Activated CD4-positive, alpha-beta memory T cell treated with anti-CD3 and anti-CD28 coated beads, Interleukin-2, amount 10 ng/mL, durations not matched to agents 7 days and 5 days (primary cell): ENCODE data around the gene UCK2. TPM values are rescaled to one million over a fixed set of nuclear protein-coding genes. Genes with fewer than 3 reads are reported as not detected.

Experiments
- CTCF ChIA-PET: fragments of 350-600 bp; sonication (Branson Sonifier 250); formaldehyde crosslinking; loops from one replicate; lab custom pipeline; 2021; ENCODE audit warnings: antibody characterized with exemption, inconsistent platforms; lab: Charles Lee
- POLR2A ChIA-PET: fragments of 350-600 bp; sonication (Branson Sonifier 250); formaldehyde crosslinking; loops from one replicate; lab custom pipeline; 2021; ENCODE audit warnings: antibody characterized with exemption; lab: Charles Lee
- DNase-seq: peaks from one replicate; pipeline ENCODE4 v3.0.0-alpha.2; 2020
- H3K27ac Mint-ChIP-seq: one replicate; pipeline ENCODE4 v1.8.0; 2021; ENCODE audit warnings: mild to moderate bottlenecking, mixed read lengths
- H3K27me3 Mint-ChIP-seq: one replicate; pipeline ENCODE4 v1.8.0; 2021; ENCODE audit warnings: mixed read lengths
- H3K36me3 Mint-ChIP-seq: one replicate; pipeline ENCODE4 v1.8.0; 2021; ENCODE audit warnings: low read depth, mixed read lengths
- H3K4me1 Mint-ChIP-seq: one replicate; pipeline ENCODE4 v1.8.0; 2021; ENCODE audit warnings: mixed read lengths
- H3K4me3 Mint-ChIP-seq: one replicate; pipeline ENCODE4 v1.8.0; 2021; ENCODE audit warnings: mild to moderate bottlenecking, mixed read lengths
- H3K9me3 Mint-ChIP-seq: one replicate; pipeline ENCODE4 v1.8.0; 2021; ENCODE audit warnings: mixed read lengths
- total RNA-seq, 2 experiments: library from RNA; stranded (reverse); gene quantifications; one replicate each; pipeline ENCODE4 v1.2.3, GENCODE V29; 2021

The UCK2 gene
- total RNA-seq, 2 experiments from 2014 or later: 32.1 to 34.4 TPM

DNA sequence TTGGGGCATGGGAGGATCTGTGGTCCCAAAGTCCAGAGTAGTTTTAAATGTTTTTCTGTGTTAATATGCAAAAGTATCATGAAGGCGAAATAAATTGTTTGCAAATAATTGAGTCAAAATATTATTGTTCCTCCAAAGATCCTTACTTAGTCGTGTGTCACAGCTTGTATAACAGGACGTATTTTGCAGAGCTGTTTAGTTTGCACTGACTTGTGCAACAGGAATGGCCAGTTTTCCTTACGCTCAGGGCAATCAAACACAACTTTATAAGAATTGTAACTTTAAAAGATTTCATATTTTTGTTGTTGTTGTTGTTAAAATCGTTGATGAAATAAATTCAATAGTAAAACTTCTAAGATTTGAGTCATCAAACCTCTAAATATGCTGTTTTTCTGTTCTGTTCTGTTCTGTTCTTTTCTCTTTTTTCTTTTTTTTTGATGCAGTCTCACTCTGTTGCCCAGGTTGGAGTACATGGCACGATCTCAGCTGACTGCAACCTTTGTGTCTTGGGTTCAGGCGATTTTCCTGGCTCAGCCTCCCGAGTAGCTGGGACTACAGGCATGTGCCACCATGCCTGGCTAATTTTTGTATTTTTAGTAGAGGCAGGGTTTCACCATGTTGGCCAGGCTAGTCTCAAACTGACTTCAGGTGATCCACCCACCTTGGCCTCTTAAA is 60.6 kb downstream of the UCK2 start:
- POLR2A ChIA-PET: interaction anchor here (0.7 kb wide), 1 partner anchor 119 kb away, joined by 3 read pairs; the partner anchor contains the start of gene TMCO1
- Mint-ChIP-seq H3K27me3 (no peaks in the 10 kb centered on the region), H3K27ac (no peak overlapping the region), H3K9me3 (no peaks in the 10 kb centered on the region), H3K4me1 (peaks cover 11% of the 10 kb centered on the region), H3K4me3 (no peak overlapping the region), H3K36me3 (peaks cover 14% of the 10 kb centered on the region)
- CTCF ChIA-PET: no interaction called here
- DNase-seq: no peak

DNA sequence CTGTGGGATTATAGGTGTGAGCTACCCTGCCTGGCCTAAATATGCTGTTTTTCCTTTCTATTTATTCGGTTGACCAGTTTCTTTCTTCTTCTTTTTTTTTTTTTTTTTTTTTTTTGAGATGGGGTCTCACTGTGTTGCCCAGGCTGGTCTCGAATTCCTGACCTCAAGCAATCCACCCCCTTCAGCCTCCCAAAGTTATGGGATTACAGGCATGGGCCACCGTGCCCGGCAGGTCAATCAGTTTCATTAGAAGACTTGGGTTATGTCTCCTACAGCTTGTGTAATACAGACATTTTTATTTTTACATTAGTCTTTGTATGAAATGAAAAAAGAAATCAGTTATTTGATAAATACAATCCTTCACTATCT is 61.1 kb downstream of the UCK2 start:
- ChIA-PET POLR2A (no interaction called here), CTCF (no interaction called here)
- no peak overlapping the region for H3K27ac Mint-ChIP-seq
- DNase-seq: no peak
- no peaks in the 10 kb centered on the region for H3K27me3 Mint-ChIP-seq
- H3K4me3 Mint-ChIP-seq: no peak overlapping the region
- H3K4me1 Mint-ChIP-seq: peaks cover 6% of the 10 kb centered on the region
- H3K9me3 Mint-ChIP-seq: no peaks in the 10 kb centered on the region
- peaks cover 14% of the 10 kb centered on the region for H3K36me3 Mint-ChIP-seq

DNA sequence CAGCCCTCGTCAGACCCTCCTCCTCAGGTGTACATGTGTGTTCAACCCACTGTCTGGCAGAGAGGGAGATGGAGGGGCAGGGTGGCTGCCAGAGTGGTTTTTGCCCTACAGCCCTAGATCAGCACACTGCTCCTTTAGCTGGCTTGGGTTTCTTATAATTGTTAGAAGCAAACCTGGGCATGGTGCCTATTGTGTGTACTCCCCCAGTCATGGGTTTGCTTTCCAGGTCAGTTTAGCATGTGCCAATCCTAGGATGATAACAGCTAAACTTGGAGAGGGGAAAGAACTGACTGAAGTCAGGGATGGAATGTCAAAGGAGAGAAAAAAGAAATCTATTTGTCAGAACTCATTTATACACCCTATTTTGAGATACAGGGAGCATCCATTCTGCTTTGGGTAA is 63.3 kb downstream of the UCK2 start:
- Mint-ChIP-seq H3K4me1 (peaks cover 3% of the 10 kb centered on the region), H3K27me3 (no peaks in the 10 kb centered on the region), H3K36me3 (peaks cover 23% of the 10 kb centered on the region), H3K4me3 (no peak overlapping the region), H3K27ac (no peak overlapping the region), H3K9me3 (no peaks in the 10 kb centered on the region)
- ChIA-PET POLR2A (no interaction called here), CTCF (interaction anchor here (1.1 kb wide), 1 partner anchor 34 kb away, joined by 4 read pairs; no protein-coding TSS in a partner anchor)
- no peak for DNase-seq

DNA sequence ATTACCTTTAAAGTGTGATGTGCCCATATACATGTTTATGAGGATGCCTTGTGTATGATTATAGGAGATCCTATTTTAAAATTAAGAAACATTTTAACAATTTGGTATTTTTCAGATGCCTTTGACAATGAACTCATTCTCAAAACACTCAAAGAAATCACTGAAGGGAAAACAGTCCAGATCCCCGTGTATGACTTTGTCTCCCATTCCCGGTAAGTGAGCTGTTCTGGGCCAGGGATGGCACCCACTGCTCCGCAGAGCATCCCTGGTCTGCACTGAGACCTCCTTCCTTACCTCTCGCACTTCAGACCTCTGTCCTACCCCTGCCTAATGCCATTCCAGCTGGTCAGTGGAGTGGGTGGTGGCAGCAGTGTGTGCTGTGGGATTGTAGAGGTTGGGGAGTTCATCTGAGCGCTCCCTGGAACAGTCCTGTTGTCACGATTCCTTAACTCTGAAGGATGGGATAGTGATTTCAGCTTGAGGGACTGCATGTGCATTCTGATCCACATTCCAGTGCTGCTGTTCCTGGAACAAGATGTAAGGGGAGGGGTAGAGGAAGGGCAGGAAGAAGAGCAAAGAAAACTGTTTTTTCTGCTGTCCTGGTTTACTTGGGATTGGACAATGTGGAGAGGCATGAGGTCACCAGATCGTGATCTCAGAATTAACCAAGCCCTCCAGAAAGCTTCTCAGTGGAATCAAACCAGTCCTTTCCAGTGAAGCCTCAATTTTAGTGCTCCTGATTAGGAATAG is 63.9 kb downstream of the UCK2 start:
- H3K27me3 Mint-ChIP-seq: no peaks in the 10 kb centered on the region
- no peak for DNase-seq
- H3K4me1 Mint-ChIP-seq: peaks cover 3% of the 10 kb centered on the region
- no peak overlapping the region for H3K4me3 Mint-ChIP-seq
- H3K9me3 Mint-ChIP-seq: no peaks in the 10 kb centered on the region
- POLR2A ChIA-PET: no interaction called here
- CTCF ChIA-PET: interaction anchor here (1.1 kb wide), 1 partner anchor 33 kb away, joined by 4 read pairs; no protein-coding TSS in a partner anchor
- no peak overlapping the region for H3K27ac Mint-ChIP-seq
- peaks cover 27% of the 10 kb centered on the region for H3K36me3 Mint-ChIP-seq

DNA sequence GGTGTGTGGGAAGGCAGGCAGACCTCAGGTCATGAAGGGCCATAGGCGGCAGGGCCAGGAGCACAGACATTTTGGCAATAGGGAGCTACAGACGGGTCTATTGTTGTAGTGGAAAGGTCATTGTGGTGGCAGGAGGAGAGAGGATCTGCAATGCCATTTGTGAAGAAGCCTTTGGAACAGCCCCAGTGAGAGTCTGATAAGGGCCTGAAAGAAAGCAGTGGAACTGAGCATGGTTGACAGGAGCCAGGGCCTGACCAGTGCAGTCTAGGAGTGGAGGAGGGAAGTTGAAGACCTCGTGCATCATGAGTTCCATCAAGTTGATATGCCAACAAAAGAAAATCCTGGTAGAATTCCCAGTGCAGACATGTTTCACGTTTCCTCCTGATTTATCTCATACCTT is 65.5 kb downstream of the UCK2 start:
- ChIA-PET POLR2A (no interaction called here), CTCF (interaction anchor here (1.2 kb wide), 1 partner anchor 8 kb away, joined by 4 read pairs; no protein-coding TSS in a partner anchor)
- no peak overlapping the region for H3K4me3 Mint-ChIP-seq
- H3K9me3 Mint-ChIP-seq: no peaks in the 10 kb centered on the region
- H3K4me1 Mint-ChIP-seq: peaks cover 14% of the 10 kb centered on the region
- H3K27me3 Mint-ChIP-seq: no peaks in the 10 kb centered on the region
- H3K27ac Mint-ChIP-seq: no peak overlapping the region
- peaks cover 27% of the 10 kb centered on the region for H3K36me3 Mint-ChIP-seq
- DNase-seq: no peak

DNA sequence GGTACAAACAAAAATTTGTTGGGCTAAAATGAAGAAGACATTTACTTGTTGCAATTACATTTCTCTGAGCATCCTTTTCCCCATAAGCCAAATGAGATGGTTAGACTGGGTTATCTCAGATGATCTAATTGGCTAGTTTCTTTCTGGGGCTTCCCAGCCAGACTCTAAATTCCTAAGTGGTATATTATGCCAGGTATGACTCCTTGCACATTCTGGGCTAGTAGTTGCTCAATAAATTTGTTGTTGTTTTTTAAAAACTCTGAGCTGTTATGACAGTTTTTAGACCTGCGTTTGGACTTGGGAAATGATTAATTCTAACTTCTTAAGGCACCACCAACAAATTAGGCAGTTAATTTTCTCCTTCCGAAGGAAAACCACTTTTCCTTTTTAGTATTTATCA is 66.1 kb downstream of the UCK2 start:
- ChIA-PET CTCF (interaction anchor here (0.8 kb wide), 1 partner anchor 526 kb away, joined by 3 read pairs; no protein-coding TSS in a partner anchor), POLR2A (no interaction called here)
- Mint-ChIP-seq H3K27ac (no peak overlapping the region), H3K36me3 (peaks cover 27% of the 10 kb centered on the region), H3K4me3 (no peak overlapping the region), H3K9me3 (no peaks in the 10 kb centered on the region), H3K27me3 (no peaks in the 10 kb centered on the region), H3K4me1 (peaks cover 14% of the 10 kb centered on the region)
- no peak for DNase-seq

DNA sequence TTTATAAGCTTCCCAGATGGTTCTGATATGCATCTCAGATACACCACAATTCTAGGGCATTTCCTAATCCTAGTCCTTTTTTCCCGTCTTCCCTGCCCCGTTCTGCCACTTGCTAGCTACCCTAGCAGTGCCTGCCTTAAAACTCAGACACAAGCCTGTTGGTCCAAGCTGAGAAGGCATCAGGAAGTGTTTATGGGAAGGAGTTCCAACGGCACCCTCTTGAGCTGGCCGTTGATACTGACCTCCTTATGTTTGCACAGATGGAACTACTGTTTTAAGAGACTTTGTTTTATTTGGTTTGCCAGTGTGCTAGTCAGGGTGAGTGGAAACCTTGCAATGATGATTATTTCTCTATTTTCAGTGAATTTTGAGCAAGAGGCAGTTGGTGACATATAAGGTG is 67.2 kb downstream of the UCK2 start:
- Mint-ChIP-seq H3K9me3 (no peaks in the 10 kb centered on the region), H3K4me1 (peaks cover 14% of the 10 kb centered on the region), H3K27ac (no peak overlapping the region), H3K36me3 (peaks cover 27% of the 10 kb centered on the region), H3K4me3 (no peak overlapping the region), H3K27me3 (no peaks in the 10 kb centered on the region)
- no peak for DNase-seq
- POLR2A ChIA-PET: no interaction called here
- CTCF ChIA-PET: interaction anchor here (1.1 to 1.4 kb wide), 2 partner anchors 14 to 21 kb away, joined by 3 to 4 read pairs; no protein-coding TSS in a partner anchor

DNA sequence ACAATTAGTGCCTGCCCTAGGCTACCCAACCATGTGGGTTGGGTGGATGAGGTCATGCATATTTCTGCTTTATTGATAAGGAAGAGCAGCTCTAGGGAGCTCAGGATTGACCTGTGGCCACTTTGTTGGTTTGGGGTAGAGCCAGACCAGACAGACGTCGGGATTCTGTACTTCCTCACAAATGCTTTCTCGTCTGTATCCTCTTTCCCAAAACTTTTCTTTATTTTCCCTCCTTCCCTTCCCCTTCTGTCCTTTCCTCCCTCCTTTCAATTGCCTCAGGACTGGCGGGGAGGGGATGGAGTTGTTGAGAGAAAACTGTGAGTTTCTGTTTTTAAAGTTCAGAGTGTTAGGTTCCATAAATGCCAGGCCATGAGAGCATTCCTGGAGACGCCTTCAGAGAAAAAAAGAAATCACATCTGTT is 68.0 kb downstream of the UCK2 start:
- Mint-ChIP-seq H3K4me1 (peaks cover 14% of the 10 kb centered on the region), H3K27ac (no peak overlapping the region), H3K36me3 (peaks cover 27% of the 10 kb centered on the region), H3K27me3 (no peaks in the 10 kb centered on the region), H3K4me3 (no peak overlapping the region), H3K9me3 (no peaks in the 10 kb centered on the region)
- DNase-seq: no peak
- CTCF ChIA-PET: interaction anchor here (1.1 to 1.4 kb wide), 2 partner anchors 13 to 20 kb away, joined by 3 to 4 read pairs; no protein-coding TSS in a partner anchor
- POLR2A ChIA-PET: no interaction called here

DNA sequence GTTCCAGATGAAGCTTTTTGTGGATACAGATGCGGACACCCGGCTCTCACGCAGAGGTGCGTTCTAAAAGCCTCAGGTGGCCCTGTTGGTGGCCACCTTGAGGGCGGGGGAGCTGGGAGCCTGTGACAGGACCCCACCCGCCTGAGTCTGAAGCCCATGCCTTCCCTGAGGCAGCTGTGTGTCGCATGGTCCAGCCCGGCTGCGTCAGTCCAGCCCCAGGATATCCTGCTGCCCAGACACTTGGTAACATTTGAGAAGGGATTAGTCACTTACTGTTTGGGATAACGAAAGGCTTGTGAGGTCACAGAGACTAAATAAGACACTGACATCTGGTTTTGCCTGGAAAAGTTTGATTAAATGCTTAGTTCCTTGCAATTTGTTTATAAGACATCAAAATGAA is 68.9 kb downstream of the UCK2 start:
- POLR2A ChIA-PET: no interaction called here
- no peak overlapping the region for H3K27ac Mint-ChIP-seq
- H3K27me3 Mint-ChIP-seq: no peaks in the 10 kb centered on the region
- no peaks in the 10 kb centered on the region for H3K9me3 Mint-ChIP-seq
- no peak overlapping the region for H3K4me3 Mint-ChIP-seq
- peaks cover 14% of the 10 kb centered on the region for H3K4me1 Mint-ChIP-seq
- DNase-seq: no peak
- CTCF ChIA-PET: interaction anchor here (1.5 kb wide), 1 partner anchor 17 kb away, joined by 4 read pairs; no protein-coding TSS in a partner anchor
- peaks cover 27% of the 10 kb centered on the region for H3K36me3 Mint-ChIP-seq

DNA sequence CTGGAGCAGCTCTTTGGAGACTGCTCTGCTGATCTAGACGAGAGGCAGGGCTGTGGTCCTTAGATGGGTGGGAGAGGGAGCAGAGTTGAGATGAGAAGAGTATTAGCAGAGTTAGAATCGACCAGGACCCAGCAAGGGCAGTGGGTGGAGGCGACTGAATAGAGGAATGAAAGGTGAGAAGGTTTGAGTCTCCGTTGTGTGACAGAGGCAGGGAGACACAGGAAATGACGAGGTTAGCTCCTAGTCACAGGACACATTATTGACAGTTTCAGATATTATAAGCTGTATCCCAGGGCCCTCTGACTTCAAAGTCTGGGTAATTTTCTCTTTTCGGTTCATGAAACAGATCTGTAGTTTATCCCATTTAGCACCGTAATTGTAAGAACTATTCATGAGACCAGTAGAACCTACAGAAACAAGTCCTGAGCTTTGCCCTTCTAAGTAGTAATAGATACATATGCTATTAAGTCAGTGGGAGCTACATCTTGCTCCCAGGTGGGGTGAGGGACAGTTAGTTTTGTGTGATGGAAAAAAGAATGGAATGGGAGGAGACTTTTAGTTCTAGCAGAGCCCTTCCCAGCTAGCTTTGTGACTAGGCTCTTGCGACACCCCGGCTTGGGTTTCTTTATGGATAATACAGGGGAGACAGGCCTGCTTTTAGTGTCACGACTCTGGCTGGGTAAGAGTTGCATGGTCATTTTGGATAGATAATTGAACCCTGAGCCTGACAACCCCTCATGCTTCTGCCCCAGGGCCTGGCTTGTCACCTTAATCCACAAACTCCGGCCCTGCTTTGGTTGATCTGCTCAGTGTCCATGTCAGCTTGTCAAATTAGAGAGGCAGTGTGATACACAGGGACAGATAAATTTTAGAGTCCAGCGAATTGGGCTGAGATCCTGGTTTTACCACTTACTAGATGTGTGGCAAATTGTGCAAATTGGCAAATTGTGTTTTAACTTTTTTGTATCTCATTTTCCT is 70.2 kb downstream of the UCK2 start:
- Mint-ChIP-seq H3K4me3 (no peak overlapping the region), H3K27me3 (no peaks in the 10 kb centered on the region), H3K4me1 (peaks cover 11% of the 10 kb centered on the region), H3K9me3 (no peaks in the 10 kb centered on the region), H3K36me3 (peaks cover 19% of the 10 kb centered on the region), H3K27ac (peak overlapping the region; percentile 61)
- ChIA-PET CTCF (interaction anchor here (0.8 to 1.5 kb wide), 3 partner anchors 16 to 200 kb away, joined by 3 to 4 read pairs (median 3); no protein-coding TSS in a partner anchor), POLR2A (interaction anchor here (1.0 to 1.6 kb wide), 2 partner anchors 56 to 128 kb away, joined by 3 to 7 read pairs; partner anchors contain the start of gene TMCO1)
- peak; percentile 24 for DNase-seq

DNA sequence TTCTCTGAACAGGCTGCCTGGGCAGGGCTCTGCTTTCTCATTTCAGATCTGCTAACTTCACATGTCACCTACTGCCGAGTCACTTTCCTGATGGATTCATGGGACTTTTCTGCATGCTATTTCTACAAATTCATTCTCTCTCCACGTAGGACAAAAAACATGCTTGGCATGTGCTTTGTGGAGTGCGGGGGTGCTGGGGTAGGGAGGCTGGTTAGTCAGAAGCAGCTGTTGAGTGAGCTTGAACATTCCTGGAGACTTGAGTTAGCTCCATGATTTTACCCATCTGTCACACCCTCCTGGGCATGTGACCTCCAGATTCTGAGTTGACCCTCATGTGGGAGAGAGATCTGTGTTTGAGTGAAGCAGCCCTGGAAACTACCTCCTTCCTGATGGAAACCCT is 71.4 kb downstream of the UCK2 start:
- Mint-ChIP-seq H3K9me3 (no peaks in the 10 kb centered on the region), H3K27ac (no peak overlapping the region), H3K27me3 (no peaks in the 10 kb centered on the region), H3K4me1 (peaks cover 11% of the 10 kb centered on the region), H3K4me3 (no peak overlapping the region), H3K36me3 (peaks cover 14% of the 10 kb centered on the region)
- POLR2A ChIA-PET: no interaction called here
- no peak for DNase-seq
- CTCF ChIA-PET: no interaction called here

DNA sequence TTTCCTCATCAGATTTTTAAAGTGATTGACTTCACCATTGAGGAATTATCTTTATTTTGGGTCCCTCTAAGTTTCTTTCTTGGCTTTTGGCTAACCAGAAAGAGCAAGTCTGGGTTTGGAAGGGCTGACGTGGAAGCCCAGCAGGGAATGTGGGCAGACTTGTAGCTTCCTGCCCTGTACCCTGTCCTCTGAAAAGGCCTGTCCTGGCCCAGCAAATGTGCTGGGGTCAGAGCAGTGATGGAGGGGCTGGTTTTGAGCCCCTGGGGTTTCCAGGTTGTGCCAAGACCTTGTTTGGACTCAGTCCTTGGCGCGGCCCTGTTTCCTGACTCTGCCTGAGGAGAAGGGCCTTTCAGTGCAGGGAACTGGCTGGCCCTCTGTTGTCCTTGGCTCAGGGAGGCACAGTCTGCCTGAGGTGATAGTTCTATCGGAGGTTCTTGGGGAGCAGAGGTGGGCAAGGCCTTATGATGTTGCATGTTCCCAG is 72.1 kb downstream of the UCK2 start:
- ChIA-PET CTCF (no interaction called here), POLR2A (no interaction called here)
- Mint-ChIP-seq H3K4me3 (no peak overlapping the region), H3K36me3 (peaks cover 11% of the 10 kb centered on the region), H3K4me1 (peaks cover 11% of the 10 kb centered on the region), H3K27ac (no peak overlapping the region), H3K27me3 (no peaks in the 10 kb centered on the region), H3K9me3 (no peaks in the 10 kb centered on the region)
- no peak for DNase-seq
